Nephron (organoid): ENCODE measurements around the gene TMEM31.

Source experiments
- H3K27ac Mint-ChIP-seq, 3 experiments: 2 replicates each; pipeline ENCODE4 v1.8.0; 2020; ENCODE audit warnings: mixed read lengths in 3 of 3, mild to moderate bottlenecking in 2 of 3, moderate library complexity in 1 of 3
- H3K27me3 Mint-ChIP-seq: 2 replicates; pipeline ENCODE4 v1.8.0; 2021; ENCODE audit warnings: low read depth, mild to moderate bottlenecking, moderate library complexity, mixed read lengths
- H3K36me3 Mint-ChIP-seq: 2 replicates; pipeline ENCODE4 v1.8.0; 2020; ENCODE audit warnings: low read depth, mixed read lengths
- H3K4me1 Mint-ChIP-seq: 2 replicates; pipeline ENCODE4 v1.8.0; 2020; ENCODE audit warnings: mixed read lengths
- H3K4me3 Mint-ChIP-seq, 3 experiments: 2 replicates each; pipeline ENCODE4 v1.8.0; 2020; ENCODE audit warnings: mild to moderate bottlenecking in 3 of 3, mixed read lengths in 3 of 3, moderate library complexity in 2 of 3
- H3K9me3 Mint-ChIP-seq: 2 replicates; pipeline ENCODE4 v1.8.0; 2020; ENCODE audit warnings: mixed read lengths
- TF ChIP-seq, protein P1 (sequence below), 3 experiments: fragments of 200-600 bp; sonication (generic); IDR thresholded peaks; one replicate each; pipeline ENCODE4 v1.5.0; 2021; ENCODE audit warnings: antibody characterized with exemption in 3 of 3; ENCODE audit not compliant: unreplicated experiment in 3 of 3

Gene TMEM31

GRCh38 chrX:103716962-103717361 is 6.3 kb downstream of the TMEM31 start:
- no peaks in the 10 kb centered on the region for H3K36me3 Mint-ChIP-seq
- H3K27me3 Mint-ChIP-seq = peaks cover 3% of the 10 kb centered on the region
- no peaks in the 10 kb centered on the region for H3K9me3 Mint-ChIP-seq
- peaks cover 12% of the 10 kb centered on the region for H3K4me1 Mint-ChIP-seq
- TF ChIP-seq, protein P1, sequence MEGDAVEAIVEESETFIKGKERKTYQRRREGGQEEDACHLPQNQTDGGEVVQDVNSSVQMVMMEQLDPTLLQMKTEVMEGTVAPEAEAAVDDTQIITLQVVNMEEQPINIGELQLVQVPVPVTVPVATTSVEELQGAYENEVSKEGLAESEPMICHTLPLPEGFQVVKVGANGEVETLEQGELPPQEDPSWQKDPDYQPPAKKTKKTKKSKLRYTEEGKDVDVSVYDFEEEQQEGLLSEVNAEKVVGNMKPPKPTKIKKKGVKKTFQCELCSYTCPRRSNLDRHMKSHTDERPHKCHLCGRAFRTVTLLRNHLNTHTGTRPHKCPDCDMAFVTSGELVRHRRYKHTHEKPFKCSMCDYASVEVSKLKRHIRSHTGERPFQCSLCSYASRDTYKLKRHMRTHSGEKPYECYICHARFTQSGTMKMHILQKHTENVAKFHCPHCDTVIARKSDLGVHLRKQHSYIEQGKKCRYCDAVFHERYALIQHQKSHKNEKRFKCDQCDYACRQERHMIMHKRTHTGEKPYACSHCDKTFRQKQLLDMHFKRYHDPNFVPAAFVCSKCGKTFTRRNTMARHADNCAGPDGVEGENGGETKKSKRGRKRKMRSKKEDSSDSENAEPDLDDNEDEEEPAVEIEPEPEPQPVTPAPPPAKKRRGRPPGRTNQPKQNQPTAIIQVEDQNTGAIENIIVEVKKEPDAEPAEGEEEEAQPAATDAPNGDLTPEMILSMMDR (IDR thresholded peaks at IDR 0.05; ENCODE audit: unreplicated experiment in 3 of 3) = no peak
- H3K4me3 Mint-ChIP-seq = no peak overlapping the region
- peak overlapping the region in 1 of 3 experiments; percentile 1 for H3K27ac Mint-ChIP-seq

GRCh38 chrX:103718120-103718519 is 7.4 kb downstream of the TMEM31 start:
- Mint-ChIP-seq H3K36me3 (no peaks in the 10 kb centered on the region), H3K27ac (no peak overlapping the region), H3K4me1 (peaks cover 21% of the 10 kb centered on the region), H3K4me3 (no peak overlapping the region), H3K9me3 (no peaks in the 10 kb centered on the region), H3K27me3 (peaks cover 3% of the 10 kb centered on the region)
- TF ChIP-seq, protein P1 (IDR thresholded peaks at IDR 0.05; ENCODE audit: unreplicated experiment in 3 of 3) = no peak

GRCh38 chrX:103722505-103722904 is 11.8 kb downstream of the TMEM31 start:
- Mint-ChIP-seq H3K27ac (no peak overlapping the region), H3K4me3 (no peak overlapping the region), H3K9me3 (no peaks in the 10 kb centered on the region), H3K27me3 (peaks cover 7% of the 10 kb centered on the region), H3K4me1 (peaks cover 14% of the 10 kb centered on the region), H3K36me3 (no peaks in the 10 kb centered on the region)
- TF ChIP-seq, protein P1 (IDR thresholded peaks at IDR 0.05; ENCODE audit: unreplicated experiment in 3 of 3) = no peak

GRCh38 chrX:103726477-103726876 is 15.8 kb downstream of the TMEM31 start:
- Mint-ChIP-seq H3K36me3 (no peaks in the 10 kb centered on the region), H3K4me1 (peaks cover 36% of the 10 kb centered on the region), H3K4me3 (no peak overlapping the region), H3K27ac (no peak overlapping the region), H3K27me3 (peaks cover 18% of the 10 kb centered on the region), H3K9me3 (no peaks in the 10 kb centered on the region)
- TF ChIP-seq, protein P1 (IDR thresholded peaks at IDR 0.05; ENCODE audit: unreplicated experiment in 3 of 3) = no peak

DNA sequence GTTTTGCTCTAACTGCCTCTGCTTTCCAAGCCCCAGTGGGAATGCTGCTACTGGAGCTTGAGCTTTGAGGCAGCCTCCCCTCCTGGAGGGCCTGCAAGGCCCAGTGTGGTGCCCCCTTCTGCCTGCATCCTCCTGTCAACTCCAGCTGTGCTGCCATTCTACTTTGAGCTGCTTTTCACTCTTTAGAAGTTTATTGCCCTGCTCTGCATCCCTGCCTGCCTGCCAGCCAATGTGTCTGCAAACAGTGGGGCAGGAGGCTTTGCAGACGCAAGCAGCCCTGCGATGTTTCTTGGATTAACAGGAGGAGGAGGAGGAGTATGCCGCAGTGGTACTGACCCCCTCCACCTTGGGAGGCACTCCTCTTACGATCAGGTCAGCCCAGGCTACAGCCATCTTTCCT is 16.4 kb downstream of the TMEM31 start:
- H3K9me3 Mint-ChIP-seq = no peaks in the 10 kb centered on the region
- H3K4me3 Mint-ChIP-seq = no peak overlapping the region
- no peak overlapping the region for H3K27ac Mint-ChIP-seq
- TF ChIP-seq, protein P1 (IDR thresholded peaks at IDR 0.05; ENCODE audit: unreplicated experiment in 3 of 3) = no peak
- H3K27me3 Mint-ChIP-seq = peaks cover 18% of the 10 kb centered on the region
- peaks cover 33% of the 10 kb centered on the region for H3K4me1 Mint-ChIP-seq
- H3K36me3 Mint-ChIP-seq = no peaks in the 10 kb centered on the region

DNA sequence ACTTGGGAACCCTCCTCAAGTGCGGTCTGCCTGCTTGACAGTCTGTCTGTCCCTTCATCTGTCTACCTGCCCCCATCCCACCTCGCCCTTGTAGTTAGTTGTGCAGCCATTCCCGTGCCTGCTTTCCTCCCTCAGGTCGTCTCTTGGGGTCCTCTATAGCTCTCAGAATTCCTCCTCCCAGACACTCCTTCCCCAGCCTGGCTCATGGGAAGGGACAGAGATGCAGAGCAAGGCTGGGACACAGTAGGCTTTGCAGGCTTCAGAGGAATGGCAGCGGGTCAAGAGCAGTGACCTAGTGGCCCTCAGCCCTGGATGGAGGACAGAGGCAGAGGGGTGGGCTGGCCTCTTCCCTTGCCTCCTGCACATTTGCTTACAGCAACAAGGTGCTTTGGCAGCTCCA is 18.3 kb downstream of the TMEM31 start:
- TF ChIP-seq, protein P1 (IDR thresholded peaks at IDR 0.05; ENCODE audit: unreplicated experiment in 3 of 3) = no peak
- H3K27ac Mint-ChIP-seq = peak overlapping the region in 1 of 3 experiments; percentile 9

More for the DNA sequence above, 18.3 kb downstream of the TMEM31 start:
- H3K4me1 Mint-ChIP-seq = peaks cover 25% of the 10 kb centered on the region
- H3K36me3 Mint-ChIP-seq = no peaks in the 10 kb centered on the region
- H3K9me3 Mint-ChIP-seq = no peaks in the 10 kb centered on the region
- H3K27me3 Mint-ChIP-seq = peaks cover 18% of the 10 kb centered on the region
- H3K4me3 Mint-ChIP-seq = no peak overlapping the region
